Epithelial cell of proximal tubule (primary cell): ENCODE results near the gene MSH5. TPM values are rescaled to one million over a fixed set of nuclear protein-coding genes. Genes with fewer than 3 reads are reported as not detected.

Source experiments
- DNase-seq: peaks from one replicate; pipeline ENCODE4 v3.0.0-alpha.2; 2011; ENCODE audit warnings: low read depth
- H3K4me3 ChIP-seq: 2 replicates; pipeline ENCODE4 v1.5.1; 2011; ENCODE audit warnings: low read depth, mild to moderate bottlenecking, low read length
- CTCF ChIP-seq: conservative IDR thresholded peaks from 2 replicates; pipeline ENCODE4 v1.5.1; 2012; ENCODE audit warnings: low read depth, mild to moderate bottlenecking, low read length
- total RNA-seq: library from RNA; depleted of rRNA; stranded (reverse); fragments of >200 nt; gene quantifications from 2 replicates; pipeline ENCODE4 v1.2.3, GENCODE V29; 2015

MSH5 gene
- total RNA-seq, 1 donor from 2014 or later, result 30.4 TPM

- no peak for TF ChIP-seq CTCF
- no peak for DNase-seq
- H3K4me3 ChIP-seq, result no peak overlapping the region
Observed at GRCh38 chr6:31760790-31761189, 21.0 kb downstream of the MSH5 start.

GRCh38 chr6:31761343-31761742 is 21.5 kb downstream of the MSH5 start:
- no peak overlapping the region for H3K4me3 ChIP-seq
- TF ChIP-seq CTCF, result no peak
- no peak for DNase-seq

GRCh38 chr6:31762356-31762755 is 22.6 kb downstream of the MSH5 start, which contains the start of gene SAPCD1:
SAPCD1 (plus strand) TSS chr6:31762656; CDS start chr6:31763055, 399 bp downstream.
- no peak for TF ChIP-seq CTCF
- DNase-seq, result no peak
- H3K4me3 ChIP-seq, result no peak within 1 kb of the TSS

- no peak for DNase-seq
- no peak overlapping the region for H3K4me3 ChIP-seq
- no peak for TF ChIP-seq CTCF
Observed at GRCh38 chr6:31762878-31763618, 23.2 kb downstream of the MSH5 start.

- DNase-seq, result no peak
- no peak for TF ChIP-seq CTCF
Observed at GRCh38 chr6:31763619-31763940, 23.8 kb downstream of the MSH5 start.

GRCh38 chr6:31764198-31764597 is 24.4 kb downstream of the MSH5 start:
- H3K4me3 ChIP-seq, result no peak overlapping the region
- DNase-seq, result no peak
- no peak for TF ChIP-seq CTCF

More at GRCh38 chr6:31763619-31763940, 23.8 kb downstream of the MSH5 start:
- no peak overlapping the region for H3K4me3 ChIP-seq

- DNase-seq, result no peak
- no peak overlapping the region for H3K4me3 ChIP-seq
- no peak for TF ChIP-seq CTCF
Observed at GRCh38 chr6:31765559-31765909, 25.7 kb downstream of the MSH5 start.
